OCI-LY7 (cell line): Measurements from ENCODE around the gene ZNF670.
"Not testable (repeated sequence)": the region's sequence is repeated elsewhere in the genome, so short reads cannot be mapped to it uniquely, and the experiment has no call there.

Experiments
- CTCF ChIP-seq: fragments of 200-600 bp; sonication (generic); conservative IDR thresholded peaks from 2 replicates; pipeline ENCODE4 v1.5.1; 2014; ENCODE audit warnings: mild to moderate bottlenecking, antibody characterized with exemption, low read length, moderate library complexity, mixed read lengths
- EZH2phosphoT487 ChIP-seq: fragments of 200-600 bp; sonication (generic); IDR thresholded peaks from 2 replicates; pipeline ENCODE4 v1.6.1; 2018; ENCODE audit warnings: low read depth, borderline replicate concordance, mild to moderate bottlenecking, mixed run types, antibody characterized with exemption, low read length, moderate library complexity, mixed read lengths

- TF ChIP-seq CTCF, EZH2phosphoT487: not testable (repeated sequence)
These were observed 49.1 kb upstream of the ZNF670 start for GRCh38 chr1:247127519-247128282.
